Loucy (cell line): ENCODE data around the gene RBBP5.

Experiments
- EZH2phosphoT487 ChIP-seq: fragments of 200-600 bp; IDR thresholded peaks from 2 replicates; pipeline ENCODE4 v1.6.1; 2018; ENCODE audit warnings: antibody characterized with exemption, mild to moderate bottlenecking, moderate library complexity, borderline replicate concordance
- TF ChIP-seq, protein P1 (sequence below): fragments of 200-600 bp; sonication (generic); conservative IDR thresholded peaks from 2 replicates; pipeline ENCODE4 v1.5.1; 2014; ENCODE audit warnings: mild to moderate bottlenecking, antibody characterized with exemption, low read length

DNA sequence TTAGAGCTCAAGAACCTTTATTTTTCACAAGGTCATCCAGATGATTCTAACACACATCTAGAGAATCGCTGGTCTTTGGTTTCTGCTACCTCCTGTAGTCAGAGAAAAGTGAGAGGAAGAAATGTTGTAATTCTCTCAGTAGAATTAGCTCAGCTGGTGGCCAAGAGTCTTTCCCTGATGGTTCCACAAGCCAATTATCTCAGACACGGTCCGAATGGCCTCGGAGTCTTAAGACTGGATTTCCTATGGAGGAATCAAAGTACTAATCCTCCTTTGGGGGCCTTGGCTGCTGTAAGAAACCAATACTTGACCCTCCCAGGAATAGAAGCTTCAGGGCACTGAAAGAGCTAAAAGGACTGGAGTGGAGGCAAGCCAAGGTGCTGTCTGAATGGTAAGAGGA, 39.3 kb downstream of the RBBP5 start:
- TF ChIP-seq, protein P1, sequence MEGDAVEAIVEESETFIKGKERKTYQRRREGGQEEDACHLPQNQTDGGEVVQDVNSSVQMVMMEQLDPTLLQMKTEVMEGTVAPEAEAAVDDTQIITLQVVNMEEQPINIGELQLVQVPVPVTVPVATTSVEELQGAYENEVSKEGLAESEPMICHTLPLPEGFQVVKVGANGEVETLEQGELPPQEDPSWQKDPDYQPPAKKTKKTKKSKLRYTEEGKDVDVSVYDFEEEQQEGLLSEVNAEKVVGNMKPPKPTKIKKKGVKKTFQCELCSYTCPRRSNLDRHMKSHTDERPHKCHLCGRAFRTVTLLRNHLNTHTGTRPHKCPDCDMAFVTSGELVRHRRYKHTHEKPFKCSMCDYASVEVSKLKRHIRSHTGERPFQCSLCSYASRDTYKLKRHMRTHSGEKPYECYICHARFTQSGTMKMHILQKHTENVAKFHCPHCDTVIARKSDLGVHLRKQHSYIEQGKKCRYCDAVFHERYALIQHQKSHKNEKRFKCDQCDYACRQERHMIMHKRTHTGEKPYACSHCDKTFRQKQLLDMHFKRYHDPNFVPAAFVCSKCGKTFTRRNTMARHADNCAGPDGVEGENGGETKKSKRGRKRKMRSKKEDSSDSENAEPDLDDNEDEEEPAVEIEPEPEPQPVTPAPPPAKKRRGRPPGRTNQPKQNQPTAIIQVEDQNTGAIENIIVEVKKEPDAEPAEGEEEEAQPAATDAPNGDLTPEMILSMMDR: no peak
- TF ChIP-seq EZH2phosphoT487: no peak
